ENCODE measurements around the gene GREM2.

GREM2 gene

GRCh38 chr1:240538776-240539430 is 73.1 kb downstream of the GREM2 start:
- Histone ChIP-seq H3K27ac (replicated peaks) (no peak overlapping the region), H3K4me3 (replicated peaks; ENCODE audit: insufficient read depth, low read length) (no peak overlapping the region), H3K27me3 (ENCODE audit: insufficient read depth, poor library complexity, severe bottlenecking) (no peaks in the 10 kb centered on the region)
- no peak for DNase-seq (ENCODE audit: low read depth in 1 of 2, low spot score in 1 of 2)
- TF ChIP-seq CTCF (IDR thresholded peaks at IDR 0.05; ENCODE audit: insufficient read depth, low read length): no peak
- no peak for TF ChIP-seq SPI1 (IDR thresholded peaks at IDR 0.05; ENCODE audit: borderline replicate concordance, low read depth)
- TF ChIP-seq GABPA (IDR thresholded peaks at IDR 0.05; ENCODE audit: low read depth): no peak
- TF ChIP-seq POLR2AphosphoS5 (IDR thresholded peaks at IDR 0.05; ENCODE audit: low read depth): no peak

- Histone ChIP-seq H3K27me3 (ENCODE audit: insufficient read depth, poor library complexity, severe bottlenecking) (no peaks in the 10 kb centered on the region), H3K27ac (replicated peaks) (no peak overlapping the region), H3K4me3 (replicated peaks; ENCODE audit: insufficient read depth, low read length) (no peak overlapping the region)
- no peak for DNase-seq (ENCODE audit: low read depth in 1 of 2, low spot score in 1 of 2)
- TF ChIP-seq SPI1 (IDR thresholded peaks at IDR 0.05; ENCODE audit: borderline replicate concordance, low read depth) (no peak), POLR2AphosphoS5 (IDR thresholded peaks at IDR 0.05; ENCODE audit: low read depth) (no peak), GABPA (IDR thresholded peaks at IDR 0.05; ENCODE audit: low read depth) (no peak), CTCF (IDR thresholded peaks at IDR 0.05; ENCODE audit: insufficient read depth, low read length) (no peak), REST (IDR thresholded peaks at IDR 0.05; ENCODE audit: insufficient replicate concordance, low read depth) (no peak)
These were observed 78.7 kb downstream of the GREM2 start for GRCh38 chr1:240533154-240533780.

GRCh38 chr1:240528591-240528990 is 83.4 kb downstream of the GREM2 start:
- no peak overlapping the region for H3K27ac ChIP-seq (replicated peaks)
- no peak overlapping the region for H3K4me3 ChIP-seq (replicated peaks; ENCODE audit: insufficient read depth, low read length)
- DNase-seq (ENCODE audit: low read depth in 1 of 2, low spot score in 1 of 2): no peak
- TF ChIP-seq REST (IDR thresholded peaks at IDR 0.05; ENCODE audit: insufficient replicate concordance, low read depth) (no peak), CTCF (IDR thresholded peaks at IDR 0.05; ENCODE audit: insufficient read depth, low read length) (no peak), GABPA (IDR thresholded peaks at IDR 0.05; ENCODE audit: low read depth) (no peak)
- no peaks in the 10 kb centered on the region for H3K27me3 ChIP-seq (ENCODE audit: insufficient read depth, poor library complexity, severe bottlenecking)

All from HL-60 (cell line).